GM12865 (cell line): Measurements from ENCODE around the gene TRIM45.

ENCODE experiments used
- DNase-seq: peaks from one replicate; pipeline ENCODE4 v3.0.0; 2010; ENCODE audit warnings: low read depth
- H3K4me3 ChIP-seq: 2 replicates; pipeline ENCODE4 v1.5.1; 2011; ENCODE audit warnings: mild to moderate bottlenecking, low read depth, low read length, control low read depth
- TF ChIP-seq, protein P1 (sequence below): IDR thresholded peaks from 2 replicates; pipeline ENCODE4 v1.5.1; 2011; ENCODE audit warnings: low read length, control low read depth, low read depth, inconsistent platforms; ENCODE audit not compliant: insufficient read depth; ENCODE audit errors: missing control alignments

Gene TRIM45

DNA sequence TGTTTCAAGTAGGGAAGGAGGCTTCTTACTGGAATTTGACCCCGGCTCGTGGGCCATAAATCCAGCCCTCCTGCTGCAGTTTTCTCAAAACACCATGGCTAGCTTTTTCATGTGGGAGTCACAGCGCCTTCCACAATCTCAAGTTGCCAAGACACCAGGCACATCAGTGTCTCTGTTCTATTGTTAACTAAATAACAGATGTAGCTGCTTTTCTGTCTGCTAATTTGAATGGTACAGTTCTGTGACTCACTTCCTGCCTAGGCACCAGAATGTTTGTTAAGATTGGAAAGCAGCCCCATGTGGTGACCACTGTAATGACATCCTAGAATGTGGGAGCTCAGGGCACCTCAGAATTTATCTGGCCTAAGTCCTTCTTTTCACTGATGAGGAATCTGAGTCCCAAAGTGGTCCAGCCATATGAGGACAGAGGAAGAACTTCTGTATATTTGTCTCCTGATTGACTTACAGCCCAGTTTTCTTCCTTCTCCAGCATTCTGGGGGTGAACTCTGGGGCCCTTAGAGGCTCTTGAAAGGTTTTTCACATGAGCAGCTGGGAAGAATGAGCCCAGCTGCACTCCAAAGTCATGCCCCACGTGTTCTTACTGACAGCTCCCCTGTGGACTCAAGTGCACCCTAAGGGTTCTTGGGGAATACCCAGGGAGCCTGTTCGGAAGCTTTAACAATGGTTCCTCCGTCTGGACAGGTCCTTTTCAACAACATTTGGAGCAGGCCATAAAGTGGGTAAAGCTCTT is 27.5 kb downstream of the TRIM45 start:
- TF ChIP-seq, protein P1, sequence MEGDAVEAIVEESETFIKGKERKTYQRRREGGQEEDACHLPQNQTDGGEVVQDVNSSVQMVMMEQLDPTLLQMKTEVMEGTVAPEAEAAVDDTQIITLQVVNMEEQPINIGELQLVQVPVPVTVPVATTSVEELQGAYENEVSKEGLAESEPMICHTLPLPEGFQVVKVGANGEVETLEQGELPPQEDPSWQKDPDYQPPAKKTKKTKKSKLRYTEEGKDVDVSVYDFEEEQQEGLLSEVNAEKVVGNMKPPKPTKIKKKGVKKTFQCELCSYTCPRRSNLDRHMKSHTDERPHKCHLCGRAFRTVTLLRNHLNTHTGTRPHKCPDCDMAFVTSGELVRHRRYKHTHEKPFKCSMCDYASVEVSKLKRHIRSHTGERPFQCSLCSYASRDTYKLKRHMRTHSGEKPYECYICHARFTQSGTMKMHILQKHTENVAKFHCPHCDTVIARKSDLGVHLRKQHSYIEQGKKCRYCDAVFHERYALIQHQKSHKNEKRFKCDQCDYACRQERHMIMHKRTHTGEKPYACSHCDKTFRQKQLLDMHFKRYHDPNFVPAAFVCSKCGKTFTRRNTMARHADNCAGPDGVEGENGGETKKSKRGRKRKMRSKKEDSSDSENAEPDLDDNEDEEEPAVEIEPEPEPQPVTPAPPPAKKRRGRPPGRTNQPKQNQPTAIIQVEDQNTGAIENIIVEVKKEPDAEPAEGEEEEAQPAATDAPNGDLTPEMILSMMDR: peak; percentile 26
- peak; percentile 41 for DNase-seq
- H3K4me3 ChIP-seq: no peak overlapping the region

DNA sequence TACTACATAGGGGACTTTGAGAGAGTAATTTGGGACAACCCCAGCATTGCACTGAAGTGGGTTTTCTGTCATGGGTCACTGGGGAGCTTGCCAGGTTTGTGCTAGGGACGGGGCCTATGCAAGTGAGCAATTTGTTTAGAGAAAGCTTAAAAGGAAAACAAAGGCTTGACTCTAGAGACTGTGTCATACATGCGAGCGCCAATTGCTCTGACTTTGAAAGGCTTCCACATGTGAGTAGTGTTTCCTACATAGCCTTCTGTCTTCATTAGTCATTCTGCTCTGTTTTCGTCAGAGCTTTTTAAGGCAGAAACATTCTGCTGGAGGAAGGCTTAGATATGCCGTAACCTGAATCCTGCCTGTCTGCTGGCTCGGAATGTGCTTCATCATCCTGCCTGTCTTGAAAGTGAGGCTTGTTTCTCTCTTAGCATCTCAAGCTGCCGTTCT is 28.4 kb downstream of the TRIM45 start:
- H3K4me3 ChIP-seq: no peak overlapping the region
- TF ChIP-seq, protein P1: no peak
- no peak for DNase-seq

DNA sequence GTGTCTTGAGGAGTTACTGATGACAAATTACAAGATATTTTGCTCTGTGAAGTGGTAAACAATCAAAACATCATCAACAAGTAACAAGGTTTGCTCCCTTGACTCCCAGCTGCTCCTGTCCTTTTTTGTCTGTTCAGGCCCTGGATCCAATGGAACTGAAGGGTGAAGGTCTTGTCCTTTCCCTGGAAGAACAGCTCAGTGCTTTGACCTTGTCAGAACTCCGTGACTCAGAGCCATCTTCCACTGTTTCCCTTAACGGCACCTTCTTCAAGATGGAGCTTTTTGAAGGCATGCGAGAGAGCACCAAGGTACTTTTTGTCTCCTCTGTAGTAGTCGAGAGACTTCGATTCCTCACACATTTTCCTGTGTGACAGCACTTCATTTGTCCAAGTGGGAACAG is 29.0 kb downstream of the TRIM45 start:
- no peak overlapping the region for H3K4me3 ChIP-seq
- no peak for DNase-seq
- TF ChIP-seq, protein P1: no peak

DNA sequence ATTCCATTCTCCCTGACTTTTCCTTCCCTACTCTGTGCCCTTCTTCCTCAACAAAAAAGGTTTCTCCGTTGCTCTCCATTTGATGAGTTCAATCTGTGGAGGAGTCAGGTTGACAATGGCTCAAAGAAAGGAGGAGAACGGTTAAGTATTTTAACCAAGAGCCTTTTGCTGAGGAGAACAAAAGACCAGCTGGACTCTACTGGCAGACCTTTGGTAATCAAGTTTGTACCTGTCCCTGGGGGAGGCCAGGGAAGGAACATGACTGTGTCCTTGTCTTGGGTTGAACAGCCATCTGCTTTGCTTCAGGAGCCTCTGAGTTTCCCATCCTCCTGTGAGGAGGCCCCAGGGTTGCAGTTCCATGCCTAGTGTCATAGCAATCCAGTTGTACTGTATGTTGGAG is 31.6 kb downstream of the TRIM45 start:
- no peak overlapping the region for H3K4me3 ChIP-seq
- DNase-seq: no peak
- TF ChIP-seq, protein P1: no peak

DNA sequence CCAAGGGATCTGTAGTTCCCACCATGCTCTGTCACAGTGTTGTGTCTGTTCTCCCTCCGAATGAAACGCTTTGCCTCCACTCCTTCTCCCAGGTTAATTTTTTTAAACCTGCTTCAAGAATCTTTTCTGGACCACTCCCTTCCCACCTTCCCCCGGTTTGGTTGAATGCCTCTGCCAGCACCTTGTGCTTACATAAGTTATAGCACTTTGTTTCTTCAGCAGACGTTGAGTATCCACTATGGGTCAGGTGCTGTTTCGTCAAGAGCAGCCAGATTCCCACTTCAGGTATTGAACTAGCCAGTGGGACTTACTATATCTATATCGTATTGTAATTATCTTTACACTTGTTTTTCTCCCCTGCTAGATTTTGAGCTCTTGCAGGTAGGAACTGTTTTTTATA is 33.9 kb downstream of the TRIM45 start:
- DNase-seq: no peak
- TF ChIP-seq, protein P1: no peak
- no peak overlapping the region for H3K4me3 ChIP-seq

DNA sequence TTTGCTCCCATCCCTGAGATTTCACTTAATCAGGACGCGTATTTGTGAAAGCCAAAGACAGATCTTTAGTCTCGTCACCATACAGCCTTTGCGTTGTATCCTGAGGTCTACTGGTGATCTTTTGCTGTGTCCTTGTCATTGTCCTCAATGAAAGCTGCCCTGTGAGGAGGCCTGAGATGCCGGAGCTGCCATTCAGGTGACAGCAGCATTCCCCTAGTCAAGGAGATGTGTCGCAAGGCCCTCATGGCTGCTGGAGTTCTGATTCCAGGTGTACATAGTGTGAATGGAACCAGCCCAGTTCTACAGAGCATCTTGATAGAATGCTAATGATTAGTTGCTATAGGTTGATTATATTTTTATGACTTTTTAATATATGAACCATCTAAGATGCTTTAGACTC is 37.3 kb downstream of the TRIM45 start:
- TF ChIP-seq, protein P1: no peak

DNA sequence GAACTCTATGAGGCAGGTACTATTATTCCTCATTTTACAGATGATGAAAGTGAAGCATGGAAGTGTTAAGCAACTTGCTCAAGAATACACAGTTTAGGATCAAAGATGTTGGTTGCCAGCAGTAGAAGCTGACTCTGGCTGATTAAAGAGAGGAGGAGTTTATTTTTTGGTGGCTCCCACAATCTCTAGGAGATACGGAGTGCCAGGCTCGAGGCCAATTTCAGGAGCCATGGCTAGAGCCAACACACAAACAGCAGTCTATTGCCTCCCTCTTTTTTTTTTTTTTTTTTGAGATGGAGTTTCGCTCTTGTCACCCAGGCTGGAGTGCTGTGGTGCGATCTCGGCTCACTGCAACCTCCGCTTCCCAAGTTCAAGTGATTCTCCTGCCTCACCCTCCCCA is 41.8 kb downstream of the TRIM45 start:
- DNase-seq: no peak
- no peak overlapping the region for H3K4me3 ChIP-seq
- TF ChIP-seq, protein P1: no peak

More for the DNA sequence above, 37.3 kb downstream of the TRIM45 start:
- no peak for DNase-seq
- no peak overlapping the region for H3K4me3 ChIP-seq
